NCI-H146 treated with DMSO at 0.1 percent for 48 hours (cell line): ENCODE measurements around the gene OR6C75.
"Not testable (repeated sequence)": the region's sequence is repeated elsewhere in the genome, so short reads cannot be mapped to it uniquely, and the experiment has no call there.

Experiments used
- DNase-seq: peaks from one replicate; lab custom pipeline; 2025; ENCODE audit not compliant: unreplicated experiment; lab: John Stamatoyannopoulos, UW

OR6C75 gene

GRCh38 chr12:55362675-55363074, at the start of gene OR6C75:
TSS of gene OR6C75 (plus strand) at chr12:55362975. CDS start at chr12:55365111, 2,136 bp downstream.
- no peak for DNase-seq

DNA sequence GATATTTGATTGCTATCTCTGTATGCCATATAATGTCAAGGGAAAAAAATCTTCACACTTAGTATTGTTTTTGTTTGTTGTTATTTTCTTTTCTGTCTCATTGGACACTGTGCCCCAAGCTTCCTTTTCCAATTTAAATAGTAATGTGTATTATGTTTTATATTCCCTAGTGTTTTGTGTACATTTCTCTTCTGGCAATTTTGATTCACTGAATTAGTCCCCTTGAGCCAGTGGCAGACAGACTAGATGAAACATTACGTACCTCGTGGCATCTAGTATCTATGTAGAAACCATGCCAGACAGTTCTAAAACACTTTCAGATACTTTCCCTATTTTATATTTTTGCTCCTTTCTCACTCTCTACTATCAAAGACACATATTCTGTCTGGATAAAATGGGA, 48.7 kb upstream of the OR6C75 start, which contains the start of gene OR6C1:
Gene OR6C1 (plus strand): TSS at position 301 of the 400 bp plus-strand sequence. CDS start 6,257 bp downstream, outside the sequence.
- no peak for DNase-seq

DNA sequence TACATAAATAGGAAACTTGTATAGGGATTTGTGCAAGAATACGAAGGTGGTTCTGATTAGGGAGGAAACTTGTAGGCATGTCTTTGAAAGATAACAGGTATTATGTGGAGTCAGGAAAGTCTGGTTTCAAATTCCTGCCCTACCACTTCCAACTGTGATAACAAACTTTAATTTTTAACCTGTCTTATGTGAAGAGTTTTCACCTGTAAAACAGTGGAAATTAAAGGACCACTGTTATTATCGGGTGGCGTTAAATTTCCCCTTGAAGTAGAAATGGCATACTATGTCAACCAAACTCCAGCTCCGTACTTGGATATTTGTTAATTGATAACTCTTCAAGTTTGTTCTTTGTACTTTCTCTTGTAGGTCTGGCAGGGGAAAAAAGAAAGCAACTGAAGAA, 42.6 kb upstream of the OR6C75 start:
- no peak for DNase-seq

GRCh38 chr12:55325801-55326200, 37.0 kb upstream of the OR6C75 start:
- DNase-seq = not testable (repeated sequence)

DNA sequence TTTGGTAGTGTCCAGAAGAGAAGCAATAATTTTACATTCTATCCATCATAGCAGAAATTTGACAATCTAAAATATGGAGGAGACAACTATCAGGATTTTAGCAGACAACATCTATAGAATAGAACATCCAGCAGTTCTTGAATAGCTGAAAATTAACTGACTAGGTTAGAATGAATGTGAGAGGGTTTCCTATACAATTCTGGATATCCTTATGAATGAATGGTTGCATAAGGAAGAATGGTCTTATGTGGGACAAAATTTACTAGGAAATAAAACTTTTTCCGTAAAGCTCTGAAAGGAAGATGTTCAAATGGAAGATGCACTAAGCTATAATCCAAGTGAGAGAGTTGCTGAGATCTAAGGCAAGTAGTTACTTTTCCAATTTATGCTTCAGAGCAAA, 32.3 kb upstream of the OR6C75 start, which contains the start of gene OR6C3:
Gene OR6C3 (plus strand): TSS at position 301 of the 400 bp plus-strand sequence. CDS start 955 bp downstream, outside the sequence.
- DNase-seq = no peak

DNA sequence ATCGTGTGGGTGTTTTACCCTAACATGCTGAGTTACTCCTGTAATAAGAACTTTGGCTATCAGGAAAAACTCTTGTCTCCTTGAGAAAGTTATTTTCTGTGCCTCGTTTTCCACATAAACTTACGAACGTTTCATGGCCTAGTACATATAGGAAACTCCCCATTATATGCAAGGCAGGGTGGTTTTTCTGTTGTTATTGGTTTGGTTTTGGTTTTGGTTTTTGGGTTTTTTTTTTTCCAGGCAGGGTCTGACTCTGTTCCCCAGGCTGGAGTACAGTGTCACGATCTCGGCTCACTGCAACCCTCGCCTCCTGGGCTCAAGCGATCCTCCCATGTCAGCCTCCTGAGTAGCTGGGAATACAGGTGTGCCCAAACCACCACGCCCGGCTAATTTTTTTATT, 26.8 kb upstream of the OR6C75 start:
- DNase-seq = no peak

GRCh38 chr12:55355338-55355737, 7.4 kb upstream of the OR6C75 start:
- not testable (repeated sequence) for DNase-seq

GRCh38 chr12:55365086-55365485, 2.3 kb downstream of the OR6C75 start:
- no peak for DNase-seq

DNA sequence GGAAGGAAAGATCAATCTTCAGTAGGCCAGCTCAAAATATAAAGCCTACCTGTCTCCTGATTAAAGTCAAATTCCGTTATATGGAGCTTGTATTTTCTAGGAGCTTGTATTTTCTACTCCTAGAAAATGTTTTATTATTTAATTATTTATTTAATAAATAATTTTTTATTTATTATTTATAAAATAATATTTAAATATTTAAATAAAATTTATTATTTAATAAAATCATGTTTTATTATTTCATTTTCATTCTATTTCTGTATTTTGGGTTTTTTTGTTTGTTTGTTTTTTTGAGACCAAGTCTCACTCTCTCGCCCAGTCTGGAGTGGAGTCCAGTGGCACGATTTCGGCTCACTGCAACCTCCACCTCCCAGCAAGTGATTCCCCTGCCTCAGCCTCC, 9.7 kb downstream of the OR6C75 start:
- no peak for DNase-seq

DNA sequence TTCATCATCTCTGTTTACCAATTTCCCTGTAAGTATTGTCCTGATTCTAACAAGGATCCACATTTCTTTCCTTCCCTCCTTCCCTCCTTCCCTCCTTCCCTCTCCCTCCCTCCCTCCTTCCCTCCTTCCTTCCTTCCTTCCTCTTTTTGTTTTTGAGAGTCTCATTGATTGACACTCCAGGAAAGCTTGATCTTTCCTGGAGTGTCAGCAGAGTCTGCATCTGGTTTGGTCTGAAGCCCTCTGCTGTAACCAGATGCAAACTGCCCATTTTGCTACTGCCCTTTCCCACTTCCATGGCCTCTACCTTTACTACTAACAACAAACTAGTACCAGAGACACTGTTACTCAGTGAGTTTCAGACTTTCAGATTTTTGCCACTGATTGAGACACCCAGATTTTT, 23.1 kb downstream of the OR6C75 start:
- no peak for DNase-seq

GRCh38 chr12:55392032-55392795, 29.4 kb downstream of the OR6C75 start:
- DNase-seq = no peak

GRCh38 chr12:55396326-55396725, 33.6 kb downstream of the OR6C75 start:
- DNase-seq = no peak

- no peak for DNase-seq
These were observed 37.5 kb downstream of the OR6C75 start, which contains the start of gene OR6C65 for GRCh38 chr12:55400229-55400628. TSS of gene OR6C65 (plus strand) at chr12:55400529. CDS start at chr12:55400529, 0 bp downstream.

DNA sequence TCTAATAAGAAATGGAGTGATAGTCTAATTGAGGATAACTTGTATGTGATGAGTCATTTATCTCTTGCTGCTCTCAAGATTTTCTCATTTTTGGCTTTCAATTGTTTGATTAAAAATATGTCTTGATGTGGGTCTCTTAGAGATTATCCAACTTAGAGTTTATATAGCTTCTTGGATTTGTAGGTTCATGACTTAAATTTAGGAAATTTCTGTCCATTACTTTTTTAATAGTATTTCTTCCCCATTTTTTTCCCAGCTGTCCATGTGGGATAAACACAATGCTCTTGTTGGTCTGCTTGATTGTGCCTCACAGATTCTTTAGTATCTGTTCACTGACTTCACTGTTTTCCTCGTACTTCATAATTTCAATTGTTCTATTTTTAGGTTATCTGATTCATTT, 45.1 kb downstream of the OR6C75 start:
- DNase-seq = no peak

DNA sequence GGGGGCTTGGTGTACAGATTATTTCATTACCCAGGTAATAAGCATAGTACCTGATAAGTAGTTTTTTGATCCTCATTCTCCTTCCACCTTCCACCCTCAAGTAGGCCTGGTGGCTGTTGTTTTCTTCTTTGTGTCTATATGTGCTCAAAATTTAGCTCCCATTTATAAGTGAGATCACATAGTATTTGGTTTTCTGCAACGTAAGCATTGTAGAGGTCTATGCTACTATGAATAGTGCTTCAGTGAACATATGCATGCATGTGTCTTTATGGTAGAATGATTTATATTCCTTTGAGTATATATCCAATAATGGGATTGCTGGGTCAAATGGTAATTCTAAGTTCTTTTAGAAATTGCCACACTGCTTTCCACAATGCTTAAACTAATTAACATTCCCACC, 46.4 kb downstream of the OR6C75 start:
- not testable (repeated sequence) for DNase-seq

GRCh38 chr12:55412138-55412537, 49.4 kb downstream of the OR6C75 start:
- not testable (repeated sequence) for DNase-seq

DNA sequence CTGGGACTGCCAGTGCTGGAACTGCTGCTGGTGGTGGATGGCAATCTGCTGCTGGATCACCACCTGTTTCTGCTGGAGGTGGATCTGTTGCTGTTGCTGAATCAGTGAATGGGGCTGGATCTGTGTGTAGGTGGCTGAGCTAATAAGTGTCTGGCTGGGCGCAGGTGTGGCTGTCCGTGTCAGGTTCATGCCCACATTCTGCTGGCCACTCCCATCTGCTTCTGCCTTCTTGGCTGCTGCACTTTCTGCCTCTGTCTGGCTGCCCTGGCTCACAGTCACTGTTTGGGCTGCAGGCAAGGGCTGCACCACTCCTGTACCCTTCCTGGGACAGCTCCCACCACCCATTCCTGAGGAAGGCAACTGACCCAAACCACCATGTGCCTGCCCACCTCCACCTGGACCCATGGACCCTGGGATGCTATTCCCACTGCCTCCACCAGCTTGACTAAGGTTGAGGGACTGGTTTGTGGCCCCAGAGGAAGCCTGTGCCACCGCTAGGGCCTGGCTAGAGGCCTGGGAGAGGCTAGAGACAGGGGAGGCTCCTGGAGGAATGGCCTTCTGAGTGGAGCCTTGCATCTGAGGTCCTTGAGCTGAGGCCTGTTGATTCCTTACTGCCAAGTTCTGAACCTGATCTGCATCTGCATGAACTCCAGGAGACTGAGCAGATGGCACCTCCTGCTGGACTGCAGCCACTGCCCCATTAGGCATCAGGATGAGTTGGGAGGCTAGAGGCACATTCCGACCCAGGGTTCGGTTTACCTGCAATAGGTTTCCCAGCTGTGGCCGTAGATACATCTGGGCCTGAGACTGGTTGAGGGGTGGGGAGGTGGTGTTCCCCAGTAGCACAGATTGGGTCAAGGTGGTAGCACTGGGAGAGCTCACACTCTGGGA, 51.0 kb downstream of the OR6C75 start:
- not testable (repeated sequence) for DNase-seq

DNA sequence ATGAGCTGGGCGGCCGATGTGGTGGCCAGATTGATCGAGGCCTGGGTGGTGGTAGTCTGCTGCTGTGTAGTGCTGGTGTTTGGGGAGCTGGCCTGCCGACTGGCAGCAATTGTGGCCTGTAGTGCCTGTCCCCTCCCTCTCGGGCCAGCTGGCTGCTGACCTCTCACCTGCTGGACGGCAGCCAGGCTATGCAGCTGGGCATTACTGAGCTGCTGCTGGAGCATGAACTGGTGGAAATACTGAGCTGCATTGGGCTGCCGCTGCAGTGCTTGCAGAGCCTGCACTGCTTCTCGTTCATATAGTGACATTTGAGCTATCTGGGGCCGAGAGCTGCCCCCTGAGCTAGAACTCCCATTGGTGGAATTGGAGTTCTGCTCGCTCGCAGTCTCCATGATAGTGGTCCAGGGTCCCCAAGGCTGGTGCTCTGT, 51.6 kb downstream of the OR6C75 start:
- DNase-seq = not testable (repeated sequence)

GRCh38 chr12:55414889-55415288, 52.1 kb downstream of the OR6C75 start:
- DNase-seq = not testable (repeated sequence)

GRCh38 chr12:55416961-55417360, 54.2 kb downstream of the OR6C75 start:
- DNase-seq = no peak
